ENCODE results near the gene ME3. TPM values are rescaled to one million over a fixed set of nuclear protein-coding genes. Genes with fewer than 3 reads are reported as not detected.
A peak's percentile ranks its signal among the peaks of the same experiment; 100 is the strongest.

ME3 gene
- total RNA-seq, 1 experiment from 2014 or later: 83.8 TPM

DNA sequence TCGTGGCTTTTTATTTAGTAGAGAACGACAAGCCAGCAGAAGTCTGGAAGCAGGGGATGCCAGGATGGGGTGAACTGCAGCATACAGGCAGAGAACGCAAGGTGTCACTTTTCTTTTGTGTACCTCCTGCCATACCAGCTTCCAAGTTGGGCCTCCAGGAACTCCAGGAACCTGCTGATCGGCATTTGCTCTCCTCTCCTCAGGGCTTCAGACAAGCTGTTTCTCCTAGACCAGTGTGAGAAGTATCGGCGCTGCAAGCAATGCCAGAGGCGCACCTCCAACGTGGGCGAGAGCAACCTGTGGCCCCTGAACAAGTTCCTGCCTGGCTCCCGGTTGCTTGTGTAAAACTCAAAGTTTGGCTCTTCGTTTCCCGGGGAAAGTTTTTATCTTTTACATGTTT is 250.0 kb downstream of the ME3 start:
- no peaks in the 10 kb centered on the region for H3K9me2 ChIP-seq (replicated peaks; ENCODE audit: low read length)
- H3K9ac ChIP-seq (ENCODE audit: low read length): no peak overlapping the region
- H3K4me3 ChIP-seq (ENCODE audit: low read length): no peak overlapping the region
- no TSS peak for BruUV-seq (replicated peaks)
- H4K20me1 ChIP-seq (ENCODE audit: low read length): no peaks in the 10 kb centered on the region
- POLR2A ChIA-PET (ENCODE audit: unreplicated experiment): no interaction called here
- no peak overlapping the region for H2AFZ ChIP-seq (ENCODE audit: low read length)
- no peaks in the 10 kb centered on the region for H3K27me3 ChIP-seq (ENCODE audit: low read length)
- no peaks in the 10 kb centered on the region for H3K36me3 ChIP-seq (ENCODE audit: low read depth, low read length)
- intact Hi-C loops (cut with micrococcal nuclease): no loop called here
- no peaks in the 10 kb centered on the region for H3F3A ChIP-seq (ENCODE audit: low read length, unreplicated experiment)
- ATAC-seq (no peak), DNase-seq (no peak)
- no peaks in the 10 kb centered on the region for H3K4me1 ChIP-seq (ENCODE audit: insufficient read depth, low read length)
- no peaks in the 10 kb centered on the region for H3K9me3 ChIP-seq (ENCODE audit: low read length)
- no peak overlapping the region for H3K4me2 ChIP-seq (ENCODE audit: low read length)
- CTCF ChIA-PET: no interaction called here
- H3K79me2 ChIP-seq (ENCODE audit: low read length): no peaks in the 10 kb centered on the region
- H3K27ac ChIP-seq (ENCODE audit: low read length): no peak overlapping the region
- TF ChIP-seq EZH2 (IDR thresholded peaks at IDR 0.05; ENCODE audit: low read length, unreplicated experiment) (no peak), EZH2phosphoT487 (IDR thresholded peaks at IDR 0.05; ENCODE audit: borderline replicate concordance, low read length) (no peak)
- TF ChIP-seq, protein P1, sequence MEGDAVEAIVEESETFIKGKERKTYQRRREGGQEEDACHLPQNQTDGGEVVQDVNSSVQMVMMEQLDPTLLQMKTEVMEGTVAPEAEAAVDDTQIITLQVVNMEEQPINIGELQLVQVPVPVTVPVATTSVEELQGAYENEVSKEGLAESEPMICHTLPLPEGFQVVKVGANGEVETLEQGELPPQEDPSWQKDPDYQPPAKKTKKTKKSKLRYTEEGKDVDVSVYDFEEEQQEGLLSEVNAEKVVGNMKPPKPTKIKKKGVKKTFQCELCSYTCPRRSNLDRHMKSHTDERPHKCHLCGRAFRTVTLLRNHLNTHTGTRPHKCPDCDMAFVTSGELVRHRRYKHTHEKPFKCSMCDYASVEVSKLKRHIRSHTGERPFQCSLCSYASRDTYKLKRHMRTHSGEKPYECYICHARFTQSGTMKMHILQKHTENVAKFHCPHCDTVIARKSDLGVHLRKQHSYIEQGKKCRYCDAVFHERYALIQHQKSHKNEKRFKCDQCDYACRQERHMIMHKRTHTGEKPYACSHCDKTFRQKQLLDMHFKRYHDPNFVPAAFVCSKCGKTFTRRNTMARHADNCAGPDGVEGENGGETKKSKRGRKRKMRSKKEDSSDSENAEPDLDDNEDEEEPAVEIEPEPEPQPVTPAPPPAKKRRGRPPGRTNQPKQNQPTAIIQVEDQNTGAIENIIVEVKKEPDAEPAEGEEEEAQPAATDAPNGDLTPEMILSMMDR (conservative IDR thresholded peaks at IDR 0.05; ENCODE audit: low read depth, low read length): no peak

DNA sequence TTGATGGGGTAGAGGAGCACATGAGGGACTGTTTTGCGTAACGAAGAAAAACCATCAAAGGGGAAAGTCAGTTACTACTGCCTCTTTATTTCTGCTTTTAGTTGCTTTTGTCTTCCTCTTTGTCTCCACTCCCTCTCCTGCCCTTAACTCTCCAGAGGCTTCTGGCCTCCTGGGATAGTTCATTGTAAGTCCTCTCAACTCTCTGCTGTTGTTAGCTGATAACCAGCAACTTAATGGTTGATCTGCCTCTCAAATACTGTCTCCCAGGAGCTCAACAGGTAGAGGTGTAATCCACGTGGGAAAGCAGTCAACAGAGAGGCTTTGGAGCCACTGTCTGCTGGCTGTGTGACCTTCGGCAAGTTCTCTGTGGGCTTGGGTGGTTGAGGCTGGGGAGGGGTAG is 250.5 kb downstream of the ME3 start:
- no peaks in the 10 kb centered on the region for H3K79me2 ChIP-seq (ENCODE audit: low read length)
- H3K4me1 ChIP-seq (ENCODE audit: insufficient read depth, low read length): no peaks in the 10 kb centered on the region
- no peaks in the 10 kb centered on the region for H3K9me3 ChIP-seq (ENCODE audit: low read length)
- POLR2A ChIA-PET (ENCODE audit: unreplicated experiment): no interaction called here
- H3K9me2 ChIP-seq (replicated peaks; ENCODE audit: low read length): no peaks in the 10 kb centered on the region
- no peak overlapping the region for H3K4me2 ChIP-seq (ENCODE audit: low read length)
- CTCF ChIA-PET: no interaction called here
- ATAC-seq: no peak
- no peak overlapping the region for H3K4me3 ChIP-seq (ENCODE audit: low read length)
- no peak overlapping the region for H3K9ac ChIP-seq (ENCODE audit: low read length)
- no peaks in the 10 kb centered on the region for H3F3A ChIP-seq (ENCODE audit: low read length, unreplicated experiment)
- DNase-seq: no peak
- no peak overlapping the region for H2AFZ ChIP-seq (ENCODE audit: low read length)
- no peak overlapping the region for H3K27ac ChIP-seq (ENCODE audit: low read length)
- no TSS peak for BruUV-seq (replicated peaks)
- intact Hi-C loops (cut with micrococcal nuclease): no loop called here
- TF ChIP-seq, protein P1 (conservative IDR thresholded peaks at IDR 0.05; ENCODE audit: low read depth, low read length): no peak
- TF ChIP-seq EZH2 (IDR thresholded peaks at IDR 0.05; ENCODE audit: low read length, unreplicated experiment) (no peak), EZH2phosphoT487 (IDR thresholded peaks at IDR 0.05; ENCODE audit: borderline replicate concordance, low read length) (no peak)
- no peaks in the 10 kb centered on the region for H3K27me3 ChIP-seq (ENCODE audit: low read length)
- no peaks in the 10 kb centered on the region for H3K36me3 ChIP-seq (ENCODE audit: low read depth, low read length)
- H4K20me1 ChIP-seq (ENCODE audit: low read length): no peaks in the 10 kb centered on the region

DNA sequence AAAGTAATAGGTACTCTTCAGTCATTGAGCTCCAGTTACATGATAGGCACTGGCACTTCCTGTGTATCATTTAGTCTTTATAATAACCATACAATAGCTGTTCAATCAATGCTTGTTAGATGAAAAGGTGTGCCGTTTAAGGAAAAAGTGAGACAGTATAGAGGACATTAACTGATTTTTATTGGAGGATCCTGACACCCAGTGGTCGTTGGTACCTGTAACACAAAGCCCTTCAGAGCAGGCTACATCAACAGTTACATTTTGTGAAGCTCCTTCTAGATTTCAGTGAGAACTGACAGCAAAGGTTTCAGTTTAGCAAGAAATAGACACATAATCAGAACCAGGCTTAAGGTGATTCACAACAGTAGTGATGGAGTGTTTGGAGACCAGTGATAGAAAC is 253.5 kb downstream of the ME3 start:
- no peaks in the 10 kb centered on the region for H3K9me2 ChIP-seq (replicated peaks; ENCODE audit: low read length)
- H3K4me3 ChIP-seq (ENCODE audit: low read length): no peak overlapping the region
- no peak overlapping the region for H3K9ac ChIP-seq (ENCODE audit: low read length)
- intact Hi-C loops (cut with micrococcal nuclease): no loop called here
- no peaks in the 10 kb centered on the region for H3K4me1 ChIP-seq (ENCODE audit: insufficient read depth, low read length)
- no peaks in the 10 kb centered on the region for H4K20me1 ChIP-seq (ENCODE audit: low read length)
- H3K27ac ChIP-seq (ENCODE audit: low read length): no peak overlapping the region
- H3K79me2 ChIP-seq (ENCODE audit: low read length): no peaks in the 10 kb centered on the region
- no peak for TF ChIP-seq EZH2phosphoT487 (IDR thresholded peaks at IDR 0.05; ENCODE audit: borderline replicate concordance, low read length)
- TF ChIP-seq, protein P1 (conservative IDR thresholded peaks at IDR 0.05; ENCODE audit: low read depth, low read length): peak; percentile 28; the same call in 1 of the 2 replicates
- no peaks in the 10 kb centered on the region for H3K9me3 ChIP-seq (ENCODE audit: low read length)
- no peaks in the 10 kb centered on the region for H3F3A ChIP-seq (ENCODE audit: low read length, unreplicated experiment)
- no peaks in the 10 kb centered on the region for H3K27me3 ChIP-seq (ENCODE audit: low read length)
- no peaks in the 10 kb centered on the region for H3K36me3 ChIP-seq (ENCODE audit: low read depth, low read length)
- ChIA-PET POLR2A (ENCODE audit: unreplicated experiment) (no interaction called here), CTCF (interaction anchor here (0.6 to 0.9 kb wide), 2 partner anchors 59 to 640 kb away, joined by 3 to 4 read pairs; no protein-coding TSS in a partner anchor)
- DNase-seq (peak; percentile 3), ATAC-seq (no peak)
- BruUV-seq (replicated peaks): no TSS peak
- H3K4me2 ChIP-seq (ENCODE audit: low read length): no peak overlapping the region
- H2AFZ ChIP-seq (ENCODE audit: low read length): no peak overlapping the region
